H9 (cell line): ENCODE measurements around the gene MXRA7. TPM values are rescaled to one million over a fixed set of nuclear protein-coding genes. Genes with fewer than 3 reads are reported as not detected.

Experiments used
- DNase-seq: peaks from one replicate; pipeline ENCODE4 v3.0.0-alpha.2; 2017
- H2AFZ ChIP-seq: one replicate; pipeline ENCODE4 v1.6.1; 2013; ENCODE audit warnings: mild to moderate bottlenecking, low read length, control low read depth, moderate library complexity
- H2AK5ac ChIP-seq: 2 replicates; pipeline ENCODE4 v1.6.1; 2013; ENCODE audit warnings: low read length, control low read depth, mixed read lengths; ENCODE audit not compliant: insufficient read length
- H2BK120ac ChIP-seq: one replicate; pipeline ENCODE4 v1.6.1; 2013; ENCODE audit warnings: low read depth, mild to moderate bottlenecking, low read length, control low read depth, inconsistent platforms; ENCODE audit not compliant: poor library complexity, severe bottlenecking
- H2BK12ac ChIP-seq: 2 replicates; pipeline ENCODE4 v1.6.1; 2013; ENCODE audit warnings: low read length, control low read depth, mixed read lengths, low read depth; ENCODE audit not compliant: insufficient read length
- H2BK15ac ChIP-seq: 2 replicates; pipeline ENCODE4 v1.6.1; 2013; ENCODE audit warnings: low read depth, low read length, control low read depth
- H2BK20ac ChIP-seq: one replicate; pipeline ENCODE4 v1.6.1; 2013; ENCODE audit warnings: low read depth, mild to moderate bottlenecking, low read length, control low read depth, inconsistent platforms; ENCODE audit not compliant: poor library complexity, severe bottlenecking
- H2BK5ac ChIP-seq: 2 replicates; pipeline ENCODE4 v1.6.1; 2013; ENCODE audit warnings: low read length, control low read depth, mixed read lengths; ENCODE audit not compliant: insufficient read length
- H3K14ac ChIP-seq: 2 replicates; pipeline ENCODE4 v1.6.1; 2013; ENCODE audit warnings: low read length, control low read depth; ENCODE audit not compliant: insufficient read depth
- H3K18ac ChIP-seq: 2 replicates; pipeline ENCODE4 v1.6.1; 2013; ENCODE audit warnings: low read depth, mild to moderate bottlenecking, mixed read lengths, low read length, control low read depth; ENCODE audit not compliant: insufficient read length
- H3K23ac ChIP-seq: 2 replicates; pipeline ENCODE4 v1.6.1; 2013; ENCODE audit warnings: low read length, control low read depth, mixed read lengths, low read depth; ENCODE audit not compliant: insufficient read length
- H3K23me2 ChIP-seq: 2 replicates; pipeline ENCODE4 v1.6.1; 2013; ENCODE audit warnings: low read depth, mild to moderate bottlenecking, mixed read lengths, low read length, control low read depth; ENCODE audit not compliant: insufficient read length, poor library complexity, severe bottlenecking
- H3K27ac ChIP-seq: 2 replicates; pipeline ENCODE4 v1.5.1; 2013; ENCODE audit warnings: low read length, control low read depth, mixed read lengths, low read depth; ENCODE audit not compliant: insufficient read length
- H3K27me3 ChIP-seq: 2 replicates; pipeline ENCODE4 v1.6.1; 2013; ENCODE audit warnings: low read length, control low read depth, inconsistent platforms; ENCODE audit not compliant: insufficient read depth
- H3K4ac ChIP-seq: 2 replicates; pipeline ENCODE4 v1.6.1; 2013; ENCODE audit warnings: low read depth, mild to moderate bottlenecking, control low read depth, inconsistent platforms, low read length, moderate library complexity
- H3K4me1 ChIP-seq: 2 replicates; pipeline ENCODE4 v1.6.1; 2013; ENCODE audit warnings: low read length, control low read depth, inconsistent platforms; ENCODE audit not compliant: insufficient read depth
- H3K4me2 ChIP-seq: 2 replicates; pipeline ENCODE4 v1.6.1; 2013; ENCODE audit warnings: low read length, control low read depth, mixed read lengths; ENCODE audit not compliant: insufficient read length, insufficient read depth
- H3K56ac ChIP-seq: 2 replicates; pipeline ENCODE4 v1.6.1; 2013; ENCODE audit warnings: low read depth, mild to moderate bottlenecking, mixed read lengths, low read length, control low read depth; ENCODE audit not compliant: insufficient read length
- H3K79me1 ChIP-seq: 2 replicates; pipeline ENCODE4 v1.6.1; 2013; ENCODE audit warnings: low read depth, mild to moderate bottlenecking, moderate library complexity, low read length, control low read depth, inconsistent platforms; ENCODE audit not compliant: insufficient read depth, poor library complexity, severe bottlenecking
- H3K79me2 ChIP-seq: 2 replicates; pipeline ENCODE4 v1.6.1; 2013; ENCODE audit warnings: low read length, control low read depth, inconsistent platforms; ENCODE audit not compliant: insufficient read depth
- H3K9ac ChIP-seq: 2 replicates; pipeline ENCODE4 v1.6.1; 2013; ENCODE audit warnings: low read length, control low read depth, mixed read lengths; ENCODE audit not compliant: insufficient read length; ENCODE audit errors: extremely low read depth
- H3K9me3 ChIP-seq: one replicate; pipeline ENCODE4 v1.6.1; 2013; ENCODE audit warnings: low read depth, low read length, inconsistent platforms; ENCODE audit not compliant: control insufficient read depth
- H3T11ph ChIP-seq: one replicate; pipeline ENCODE4 v1.6.1; 2013; ENCODE audit warnings: mild to moderate bottlenecking, low read length, control low read depth, inconsistent platforms
- H4K20me1 ChIP-seq: one replicate; pipeline ENCODE4 v1.6.1; 2013; ENCODE audit not compliant: control insufficient read depth, insufficient read length, insufficient read depth
- H4K5ac ChIP-seq: 2 replicates; pipeline ENCODE4 v1.6.1; 2013; ENCODE audit warnings: low read depth, mild to moderate bottlenecking, mixed read lengths, low read length, control low read depth; ENCODE audit not compliant: insufficient read length
- H4K8ac ChIP-seq: replicated peaks from 2 replicates; pipeline ENCODE4 v1.6.1; 2013; ENCODE audit warnings: low read length, control low read depth, mixed read lengths, low read depth; ENCODE audit not compliant: insufficient read length
- H4K91ac ChIP-seq: 2 replicates; pipeline ENCODE4 v1.6.1; 2013; ENCODE audit warnings: low read depth, mild to moderate bottlenecking, moderate library complexity, mixed read lengths, low read length, control low read depth; ENCODE audit not compliant: insufficient read length
- H3K27ac Mint-ChIP-seq, 3 experiments: 2 replicates in 2 of 3; 3 replicates in 1 of 3; pipeline ENCODE4 v1.8.0; 2020 to 2021; ENCODE audit warnings: mixed read lengths in 3 of 3, mild to moderate bottlenecking in 1 of 3, moderate library complexity in 1 of 3
- H3K27me3 Mint-ChIP-seq: 2 replicates; pipeline ENCODE4 v1.8.0; 2021; ENCODE audit warnings: low read depth, mild to moderate bottlenecking, moderate library complexity, mixed read lengths
- H3K36me3 Mint-ChIP-seq, 3 experiments: 2 replicates in 2 of 3; 3 replicates in 1 of 3; pipeline ENCODE4 v1.8.0; 2020 to 2021; ENCODE audit warnings: low read depth in 3 of 3, mixed read lengths in 3 of 3; ENCODE audit not compliant: insufficient read depth in 1 of 3
- H3K4me1 Mint-ChIP-seq, 2 experiments: 2 replicates each; pipeline ENCODE4 v1.8.0; 2020; ENCODE audit warnings: mixed read lengths in 2 of 2
- H3K4me3 Mint-ChIP-seq, 2 experiments: 2 replicates in 1 of 2; 3 replicates in 1 of 2; pipeline ENCODE4 v1.8.0; 2020 to 2021; ENCODE audit warnings: mild to moderate bottlenecking in 2 of 2, mixed read lengths in 2 of 2, moderate library complexity in 1 of 2
- H3K9me3 Mint-ChIP-seq, 2 experiments: 2 replicates in 1 of 2; 3 replicates in 1 of 2; pipeline ENCODE4 v1.8.0; 2020; ENCODE audit warnings: mild to moderate bottlenecking in 2 of 2, mixed read lengths in 2 of 2, moderate library complexity in 1 of 2
- WGBS: extraction: QIAGEN DNeasy Blood & Tissue Kit; methylation state at CpG from one replicate; pipeline ENCODE4 v1.1.7; 2013; ENCODE audit warnings: missing lambda C conversion rate, low lambda C conversion rate, mixed read lengths; ENCODE audit not compliant: insufficient read length; ENCODE audit errors: extremely low coverage; 5-methylcytosine and 5-hydroxymethylcytosine counted together
- total RNA-seq: library from RNA; stranded (reverse); gene quantifications from 2 replicates; pipeline ENCODE4 v1.2.1, GENCODE V29; 2021
- TF ChIP-seq, protein P1 (sequence below): fragments of 200-600 bp; sonication (generic); conservative IDR thresholded peaks from 3 replicates; pipeline ENCODE4 v1.8.0; 2021; ENCODE audit warnings: antibody characterized with exemption, mild to moderate bottlenecking

MXRA7 gene
- total RNA-seq, 1 experiment from 2014 or later, result 28.2 TPM

DNA sequence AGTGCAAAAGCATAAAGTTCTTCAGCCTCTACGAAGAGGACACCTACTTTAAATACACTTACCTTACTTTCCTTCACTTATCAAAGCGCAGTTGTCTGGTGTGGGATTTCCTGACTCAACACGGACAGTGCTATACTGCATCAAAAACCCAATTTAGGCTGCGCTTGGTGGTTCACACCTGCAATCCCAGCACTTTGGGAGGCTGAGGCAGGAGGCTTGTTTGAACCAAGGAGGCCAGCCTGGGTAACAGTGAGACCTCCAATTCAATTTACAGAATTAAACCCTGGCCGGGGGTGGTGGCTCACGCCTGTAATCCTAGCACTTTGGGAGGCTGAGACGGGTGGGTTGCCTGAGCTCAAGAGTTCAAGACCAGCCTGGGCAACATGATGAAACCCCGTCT is 11.5 kb upstream of the MXRA7 start:
- Histone ChIP-seq H2BK5ac (no peak overlapping the region), H3K23ac (no peak overlapping the region), H4K5ac (no peak overlapping the region), H4K20me1 (no peaks in the 10 kb centered on the region), H3K9me3 (no peaks in the 10 kb centered on the region), H3K79me2 (0 out of 2 replicates have a peak, but pooled peaks cover 3% of the 10 kb centered on the region), H3K18ac (no peak overlapping the region), H2BK120ac (no peak overlapping the region), H3K14ac (no peak overlapping the region), H2BK20ac (no peak overlapping the region), H3K79me1 (peaks cover 3% of the 10 kb centered on the region), H3K56ac (no peak overlapping the region), H3K27ac (no peak overlapping the region), H3T11ph (no peak overlapping the region), H3K4me2 (no peak overlapping the region), H4K8ac (no peak overlapping the region), H3K4me1 (no peaks in the 10 kb centered on the region), H3K23me2 (peaks cover 8% of the 10 kb centered on the region), H2AK5ac (no peak overlapping the region), H3K9ac (no peak overlapping the region), H2BK12ac (no peak overlapping the region), H3K4ac (no peak overlapping the region), H2BK15ac (no peak overlapping the region), H4K91ac (no peak overlapping the region), H2AFZ (no peak overlapping the region), H3K27me3 (no peaks in the 10 kb centered on the region)
- Mint-ChIP-seq H3K4me1 (peaks cover 8% of the 10 kb centered on the region in 2 experiments), H3K36me3 (peaks cover 32 to 74% (median 70%) of the 10 kb centered on the region in 3 experiments; a peak in 6 of 7 replicates), H3K4me3 (no peak overlapping the region; a peak in 1 of 5 replicates), H3K27ac (no peak overlapping the region), H3K27me3 (no peaks in the 10 kb centered on the region), H3K9me3 (no peaks in the 10 kb centered on the region)
- WGBS, result no CpG with 5 or more reads among the region's 8 CpGs
- TF ChIP-seq, protein P1, sequence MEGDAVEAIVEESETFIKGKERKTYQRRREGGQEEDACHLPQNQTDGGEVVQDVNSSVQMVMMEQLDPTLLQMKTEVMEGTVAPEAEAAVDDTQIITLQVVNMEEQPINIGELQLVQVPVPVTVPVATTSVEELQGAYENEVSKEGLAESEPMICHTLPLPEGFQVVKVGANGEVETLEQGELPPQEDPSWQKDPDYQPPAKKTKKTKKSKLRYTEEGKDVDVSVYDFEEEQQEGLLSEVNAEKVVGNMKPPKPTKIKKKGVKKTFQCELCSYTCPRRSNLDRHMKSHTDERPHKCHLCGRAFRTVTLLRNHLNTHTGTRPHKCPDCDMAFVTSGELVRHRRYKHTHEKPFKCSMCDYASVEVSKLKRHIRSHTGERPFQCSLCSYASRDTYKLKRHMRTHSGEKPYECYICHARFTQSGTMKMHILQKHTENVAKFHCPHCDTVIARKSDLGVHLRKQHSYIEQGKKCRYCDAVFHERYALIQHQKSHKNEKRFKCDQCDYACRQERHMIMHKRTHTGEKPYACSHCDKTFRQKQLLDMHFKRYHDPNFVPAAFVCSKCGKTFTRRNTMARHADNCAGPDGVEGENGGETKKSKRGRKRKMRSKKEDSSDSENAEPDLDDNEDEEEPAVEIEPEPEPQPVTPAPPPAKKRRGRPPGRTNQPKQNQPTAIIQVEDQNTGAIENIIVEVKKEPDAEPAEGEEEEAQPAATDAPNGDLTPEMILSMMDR, result no peak
- DNase-seq, result no peak
